ENCODE data around the gene IFITM10.
A peak's percentile ranks its signal among the peaks of the same experiment; 100 is the strongest.

Gene IFITM10

GRCh38 chr11:1782031-1782590 lies 31.7 kb upstream of the IFITM10 start:
- no peak for DNase-seq (ENCODE audit: low read depth in 1 of 2, low spot score in 1 of 2)
- in situ Hi-C loops (cut with HindIII; ENCODE audit: low pct_unique_long_range_greater_than_20kb, low sequenced_read_pairs), result no loop called here
- no peak for TF ChIP-seq JUND (IDR thresholded peaks at IDR 0.05; ENCODE audit: low read depth)

GRCh38 chr11:1781593-1781975 lies 31.2 kb upstream of the IFITM10 start:
- TF ChIP-seq JUND (IDR thresholded peaks at IDR 0.05; ENCODE audit: low read depth), result no peak
- no peak for DNase-seq (ENCODE audit: low read depth in 1 of 2, low spot score in 1 of 2)
- in situ Hi-C loops (cut with HindIII; ENCODE audit: low pct_unique_long_range_greater_than_20kb, low sequenced_read_pairs), result no loop called here

GRCh38 chr11:1780700-1781592 lies 30.6 kb upstream of the IFITM10 start:
- no peak for TF ChIP-seq JUND (IDR thresholded peaks at IDR 0.05; ENCODE audit: low read depth)
- DNase-seq (ENCODE audit: low read depth in 1 of 2, low spot score in 1 of 2), result peak in 1 of 2 experiments; percentile 20
- in situ Hi-C loops (cut with HindIII; ENCODE audit: low pct_unique_long_range_greater_than_20kb, low sequenced_read_pairs), result no loop called here

- no peak for TF ChIP-seq JUND (IDR thresholded peaks at IDR 0.05; ENCODE audit: low read depth)
- in situ Hi-C loops (cut with HindIII; ENCODE audit: low pct_unique_long_range_greater_than_20kb, low sequenced_read_pairs), result no loop called here
- DNase-seq (ENCODE audit: low read depth in 1 of 2, low spot score in 1 of 2), result no peak
These were observed 29.7 kb upstream of the IFITM10 start for GRCh38 chr11:1779806-1780699.

GRCh38 chr11:1779034-1779805 lies 28.8 kb upstream of the IFITM10 start:
- in situ Hi-C loops (cut with HindIII; ENCODE audit: low pct_unique_long_range_greater_than_20kb, low sequenced_read_pairs), result no loop called here
- DNase-seq (ENCODE audit: low read depth in 1 of 2, low spot score in 1 of 2), result peak in 1 of 2 experiments; percentile 60
- no peak for TF ChIP-seq JUND (IDR thresholded peaks at IDR 0.05; ENCODE audit: low read depth)

GRCh38 chr11:1778141-1778911 lies 27.9 kb upstream of the IFITM10 start:
- TF ChIP-seq JUND (IDR thresholded peaks at IDR 0.05; ENCODE audit: low read depth), result no peak

GRCh38 chr11:1777737-1778136 lies 27.3 kb upstream of the IFITM10 start:
- no peak for DNase-seq (ENCODE audit: low read depth in 1 of 2, low spot score in 1 of 2)
- no peak for TF ChIP-seq JUND (IDR thresholded peaks at IDR 0.05; ENCODE audit: low read depth)
- in situ Hi-C loops (cut with HindIII; ENCODE audit: low pct_unique_long_range_greater_than_20kb, low sequenced_read_pairs), result no loop called here

More at GRCh38 chr11:1778141-1778911, 27.9 kb upstream of the IFITM10 start:
- no peak for DNase-seq (ENCODE audit: low read depth in 1 of 2, low spot score in 1 of 2)
- in situ Hi-C loops (cut with HindIII; ENCODE audit: low pct_unique_long_range_greater_than_20kb, low sequenced_read_pairs), result no loop called here

- DNase-seq (ENCODE audit: low read depth in 1 of 2, low spot score in 1 of 2), result no peak
- in situ Hi-C loops (cut with HindIII; ENCODE audit: low pct_unique_long_range_greater_than_20kb, low sequenced_read_pairs), result no loop called here
- no peak for TF ChIP-seq JUND (IDR thresholded peaks at IDR 0.05; ENCODE audit: low read depth)
These were observed 26.7 kb upstream of the IFITM10 start for GRCh38 chr11:1776944-1777715.

GRCh38 chr11:1776331-1776851 lies 26.0 kb upstream of the IFITM10 start:
- DNase-seq (ENCODE audit: low read depth in 1 of 2, low spot score in 1 of 2), result no peak
- in situ Hi-C loops (cut with HindIII; ENCODE audit: low pct_unique_long_range_greater_than_20kb, low sequenced_read_pairs), result no loop called here
- TF ChIP-seq JUND (IDR thresholded peaks at IDR 0.05; ENCODE audit: low read depth), result no peak

- no peak for DNase-seq (ENCODE audit: low read depth in 1 of 2, low spot score in 1 of 2)
- in situ Hi-C loops (cut with HindIII; ENCODE audit: low pct_unique_long_range_greater_than_20kb, low sequenced_read_pairs), result no loop called here
- no peak for TF ChIP-seq JUND (IDR thresholded peaks at IDR 0.05; ENCODE audit: low read depth)
These were observed 24.5 kb upstream of the IFITM10 start for GRCh38 chr11:1774886-1775285.
